NB4 (cell line): ENCODE data around the gene UST.

Experiments used
- DNase-seq: peaks from one replicate; pipeline ENCODE4 v3.0.0; 2010; ENCODE audit warnings: low read depth
- H3K4me3 ChIP-seq: one replicate; pipeline ENCODE4 v1.5.1; 2011; ENCODE audit warnings: mild to moderate bottlenecking, low read depth, low read length, moderate library complexity
- MYC ChIP-seq: IDR thresholded peaks from 2 replicates; pipeline ENCODE4 v1.6.1; 2011; ENCODE audit warnings: low read depth, low read length
- POLR2A ChIP-seq: IDR thresholded peaks from 2 replicates; pipeline ENCODE4 v1.6.1; 2011; ENCODE audit warnings: mild to moderate bottlenecking; ENCODE audit not compliant: insufficient read length; ENCODE audit errors: extremely low read depth
- TF ChIP-seq, protein P1 (sequence below): IDR thresholded peaks from 2 replicates; pipeline ENCODE4 v1.6.1; 2011; ENCODE audit warnings: low read depth, low read length
- TF ChIP-seq, protein P2 (sequence below): IDR thresholded peaks from one replicate; pipeline ENCODE4 v1.5.1; 2012; ENCODE audit warnings: low read depth, low read length

Gene UST

DNA sequence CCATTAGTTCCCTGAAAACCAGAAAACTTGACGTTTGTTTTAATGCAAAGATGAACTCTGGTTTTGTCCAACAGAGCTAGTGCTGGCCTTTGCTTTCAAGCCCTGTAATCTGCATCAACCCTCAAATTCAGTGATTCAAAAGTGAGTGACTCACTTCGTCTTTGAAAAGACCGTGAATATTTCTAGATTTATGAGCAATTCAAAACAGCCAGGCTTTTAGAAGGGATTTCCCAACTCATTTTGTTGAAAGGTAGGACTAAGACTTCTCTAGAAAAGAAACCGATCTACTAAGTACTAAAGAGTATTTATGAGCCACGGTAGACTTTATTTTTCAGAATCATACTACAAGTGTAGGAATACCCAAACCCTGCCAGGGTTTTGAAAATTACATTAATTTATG is 121.5 kb downstream of the UST start:
- H3K4me3 ChIP-seq: no peak overlapping the region
- no peak for DNase-seq
- TF ChIP-seq, protein P1, sequence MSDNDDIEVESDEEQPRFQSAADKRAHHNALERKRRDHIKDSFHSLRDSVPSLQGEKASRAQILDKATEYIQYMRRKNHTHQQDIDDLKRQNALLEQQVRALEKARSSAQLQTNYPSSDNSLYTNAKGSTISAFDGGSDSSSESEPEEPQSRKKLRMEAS: no peak
- no peak for TF ChIP-seq POLR2A
- TF ChIP-seq, protein P2, sequence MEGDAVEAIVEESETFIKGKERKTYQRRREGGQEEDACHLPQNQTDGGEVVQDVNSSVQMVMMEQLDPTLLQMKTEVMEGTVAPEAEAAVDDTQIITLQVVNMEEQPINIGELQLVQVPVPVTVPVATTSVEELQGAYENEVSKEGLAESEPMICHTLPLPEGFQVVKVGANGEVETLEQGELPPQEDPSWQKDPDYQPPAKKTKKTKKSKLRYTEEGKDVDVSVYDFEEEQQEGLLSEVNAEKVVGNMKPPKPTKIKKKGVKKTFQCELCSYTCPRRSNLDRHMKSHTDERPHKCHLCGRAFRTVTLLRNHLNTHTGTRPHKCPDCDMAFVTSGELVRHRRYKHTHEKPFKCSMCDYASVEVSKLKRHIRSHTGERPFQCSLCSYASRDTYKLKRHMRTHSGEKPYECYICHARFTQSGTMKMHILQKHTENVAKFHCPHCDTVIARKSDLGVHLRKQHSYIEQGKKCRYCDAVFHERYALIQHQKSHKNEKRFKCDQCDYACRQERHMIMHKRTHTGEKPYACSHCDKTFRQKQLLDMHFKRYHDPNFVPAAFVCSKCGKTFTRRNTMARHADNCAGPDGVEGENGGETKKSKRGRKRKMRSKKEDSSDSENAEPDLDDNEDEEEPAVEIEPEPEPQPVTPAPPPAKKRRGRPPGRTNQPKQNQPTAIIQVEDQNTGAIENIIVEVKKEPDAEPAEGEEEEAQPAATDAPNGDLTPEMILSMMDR: no peak
- no peak for TF ChIP-seq MYC

DNA sequence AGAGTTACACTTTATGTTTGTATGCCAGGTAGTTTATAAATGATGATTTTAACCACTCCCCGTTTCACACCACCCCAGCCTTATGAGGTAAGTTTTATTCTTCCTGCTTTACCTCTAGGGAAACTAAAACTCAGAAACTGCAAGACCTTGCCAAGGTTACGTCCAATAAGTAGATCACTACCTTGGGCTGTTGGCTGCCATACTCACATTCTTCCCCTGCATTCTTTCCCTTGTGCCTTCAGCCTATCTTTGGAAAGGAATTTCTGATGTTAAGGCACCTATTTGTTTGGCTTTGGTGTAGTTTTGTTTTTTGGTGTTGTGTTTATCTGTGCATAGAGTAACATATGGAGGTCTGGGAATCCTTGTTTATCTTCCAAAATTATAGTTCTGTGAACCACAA is 122.1 kb downstream of the UST start:
- TF ChIP-seq, protein P1: no peak
- no peak for TF ChIP-seq MYC
- TF ChIP-seq, protein P2: no peak
- no peak for TF ChIP-seq POLR2A
- H3K4me3 ChIP-seq: no peak overlapping the region
- DNase-seq: no peak

DNA sequence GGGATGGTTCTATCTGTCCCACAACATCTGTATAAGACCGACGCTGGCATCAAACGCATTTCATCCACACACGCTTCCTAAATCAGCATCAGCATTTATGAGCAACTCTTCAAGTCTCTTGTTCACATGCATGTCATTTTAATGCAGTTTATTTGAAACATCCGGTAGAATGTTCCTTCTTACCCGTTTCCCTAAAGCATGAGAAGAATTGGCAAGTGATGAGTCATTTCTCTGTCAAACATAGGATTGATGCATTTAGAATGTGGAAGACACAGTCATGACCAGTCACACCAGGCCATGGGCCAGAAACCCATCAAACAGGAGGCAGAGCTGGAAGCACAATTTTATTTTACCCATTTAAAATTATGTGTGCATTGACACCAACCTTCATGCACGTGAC is 122.8 kb downstream of the UST start:
- no peak for DNase-seq
- no peak overlapping the region for H3K4me3 ChIP-seq
- TF ChIP-seq, protein P1: no peak
- TF ChIP-seq POLR2A: no peak
- no peak for TF ChIP-seq MYC
- TF ChIP-seq, protein P2: no peak

DNA sequence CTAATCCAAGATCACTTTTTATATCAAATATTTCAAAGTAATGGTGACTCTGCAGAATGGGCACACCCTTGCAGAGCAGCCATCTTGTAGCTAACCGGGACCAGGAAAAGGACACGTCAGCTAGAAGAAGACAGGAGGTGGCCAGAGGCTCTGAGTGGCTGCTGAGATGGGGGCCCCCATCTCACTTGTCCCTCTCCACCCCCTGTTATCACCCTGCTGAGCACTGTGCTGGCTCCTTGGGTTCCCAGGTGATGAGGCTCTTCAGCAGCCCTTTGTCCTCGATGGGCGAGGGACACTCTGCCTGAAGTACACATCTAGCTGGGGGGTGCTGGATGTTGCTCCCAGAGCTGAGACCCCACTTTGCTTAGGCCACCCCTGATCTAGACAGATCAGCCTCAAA is 126.3 kb downstream of the UST start:
- H3K4me3 ChIP-seq: no peak overlapping the region
- no peak for DNase-seq
- no peak for TF ChIP-seq MYC

DNA sequence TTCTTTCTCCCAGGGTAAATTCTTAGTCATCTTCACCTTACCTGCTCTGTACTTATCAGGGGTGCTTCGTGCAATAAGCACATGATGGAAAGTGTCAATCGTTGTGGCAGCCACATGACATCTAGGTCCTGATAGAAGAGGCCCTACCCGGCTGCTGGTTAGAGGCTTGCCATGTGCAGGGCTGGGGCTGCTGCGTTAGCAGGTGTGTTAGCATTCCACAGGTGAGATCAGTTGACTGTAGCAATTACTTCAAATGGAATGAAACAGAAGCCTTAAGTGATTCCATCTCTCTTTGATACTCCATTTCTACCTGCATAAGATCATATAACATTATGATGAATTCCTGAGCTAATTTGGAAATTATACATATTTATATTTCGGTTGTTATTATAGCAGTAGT is 127.0 kb downstream of the UST start:
- DNase-seq: no peak
- H3K4me3 ChIP-seq: no peak overlapping the region
- TF ChIP-seq, protein P1: no peak
- TF ChIP-seq, protein P2: no peak
- TF ChIP-seq MYC (no peak), POLR2A (no peak)

DNA sequence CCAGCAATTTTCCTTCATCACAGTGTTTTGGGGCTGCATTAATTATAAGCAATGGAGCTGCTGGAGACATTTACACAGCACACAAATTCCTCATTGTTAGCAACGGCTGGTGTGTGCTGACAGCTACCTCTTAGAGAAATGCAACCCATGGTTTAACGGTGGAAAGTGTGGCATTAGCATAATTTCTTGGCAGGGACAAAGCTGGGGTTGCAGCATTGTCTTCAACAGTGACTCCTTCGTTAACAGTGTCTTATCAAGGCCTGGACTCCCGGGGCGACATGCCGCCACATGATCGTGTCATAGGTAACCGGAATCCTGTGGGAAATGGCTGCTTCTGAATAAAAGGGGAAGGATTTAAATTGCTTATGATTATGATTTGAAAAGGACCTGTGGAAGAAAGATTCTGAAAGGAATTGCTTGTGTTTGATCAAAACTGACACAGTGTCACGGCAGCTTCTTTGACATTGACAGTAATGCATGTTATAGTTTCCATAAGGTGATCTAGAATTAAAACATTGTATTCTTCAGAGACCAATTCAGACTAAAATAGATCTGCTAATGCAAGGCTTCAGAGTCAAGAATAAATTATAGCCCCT is 128.0 kb downstream of the UST start:
- DNase-seq: no peak
- no peak overlapping the region for H3K4me3 ChIP-seq
- TF ChIP-seq POLR2A (no peak), MYC (no peak)
- TF ChIP-seq, protein P1: no peak
- TF ChIP-seq, protein P2: no peak
